ENCODE measurements around the gene LAMTOR4.

LAMTOR4 gene

DNA sequence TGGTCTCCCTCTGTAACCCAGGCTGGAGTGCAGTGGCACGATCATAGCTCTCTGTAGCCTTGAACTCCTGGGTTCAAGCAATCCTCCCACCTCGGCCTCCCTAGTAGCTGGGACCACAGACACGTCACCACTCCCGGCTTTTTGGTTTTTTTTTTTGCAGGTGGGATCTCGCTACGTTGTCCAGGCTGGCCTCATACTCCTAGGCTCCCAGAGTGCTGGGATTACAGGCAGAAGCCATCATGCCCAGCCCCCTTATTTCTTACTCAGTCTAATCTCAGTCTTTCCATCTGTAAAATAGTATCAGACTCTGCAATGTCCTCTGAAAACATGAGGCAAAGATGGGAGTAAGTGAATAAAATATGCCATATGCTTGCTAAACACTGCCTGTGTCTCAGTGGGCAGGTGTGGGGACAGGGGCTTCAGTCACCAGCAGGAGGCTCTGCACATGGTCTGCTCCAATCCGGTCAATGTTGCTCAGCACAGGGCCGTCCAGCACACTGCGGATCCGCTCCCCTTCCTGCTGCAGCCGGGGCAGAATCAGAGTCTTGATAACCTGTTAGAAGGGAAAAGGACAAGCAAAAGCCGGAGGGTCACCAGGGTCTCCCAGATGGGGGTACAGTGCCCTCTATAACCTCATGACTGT lies 39.1 kb upstream of the LAMTOR4 start:
- H3K9ac ChIP-seq (ENCODE audit: low read length): no peak overlapping the region
- TF ChIP-seq EZH2 (optimal IDR thresholded peaks at IDR 0.05; ENCODE audit: low read depth, low read length) (no peak), EZH2phosphoT487 (IDR thresholded peaks at IDR 0.05; ENCODE audit: low read length) (no peak)
- TF ChIP-seq, protein P1, sequence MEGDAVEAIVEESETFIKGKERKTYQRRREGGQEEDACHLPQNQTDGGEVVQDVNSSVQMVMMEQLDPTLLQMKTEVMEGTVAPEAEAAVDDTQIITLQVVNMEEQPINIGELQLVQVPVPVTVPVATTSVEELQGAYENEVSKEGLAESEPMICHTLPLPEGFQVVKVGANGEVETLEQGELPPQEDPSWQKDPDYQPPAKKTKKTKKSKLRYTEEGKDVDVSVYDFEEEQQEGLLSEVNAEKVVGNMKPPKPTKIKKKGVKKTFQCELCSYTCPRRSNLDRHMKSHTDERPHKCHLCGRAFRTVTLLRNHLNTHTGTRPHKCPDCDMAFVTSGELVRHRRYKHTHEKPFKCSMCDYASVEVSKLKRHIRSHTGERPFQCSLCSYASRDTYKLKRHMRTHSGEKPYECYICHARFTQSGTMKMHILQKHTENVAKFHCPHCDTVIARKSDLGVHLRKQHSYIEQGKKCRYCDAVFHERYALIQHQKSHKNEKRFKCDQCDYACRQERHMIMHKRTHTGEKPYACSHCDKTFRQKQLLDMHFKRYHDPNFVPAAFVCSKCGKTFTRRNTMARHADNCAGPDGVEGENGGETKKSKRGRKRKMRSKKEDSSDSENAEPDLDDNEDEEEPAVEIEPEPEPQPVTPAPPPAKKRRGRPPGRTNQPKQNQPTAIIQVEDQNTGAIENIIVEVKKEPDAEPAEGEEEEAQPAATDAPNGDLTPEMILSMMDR (IDR thresholded peaks at IDR 0.05; ENCODE audit: low read length): no peak
- H2AFZ ChIP-seq (ENCODE audit: low read length): no peak overlapping the region
- no peaks in the 10 kb centered on the region for H3K27me3 ChIP-seq (replicated peaks; ENCODE audit: insufficient read depth, low read length)
- H3K27ac ChIP-seq (ENCODE audit: low read length): no peak overlapping the region
- H4K20me1 ChIP-seq (ENCODE audit: insufficient read depth, low read length): no peaks in the 10 kb centered on the region
- H3K4me2 ChIP-seq (ENCODE audit: low read depth, low read length): no peak overlapping the region
- no peaks in the 10 kb centered on the region for H3K4me1 ChIP-seq (ENCODE audit: low read length)
- H3K9me3 ChIP-seq (replicated peaks; ENCODE audit: insufficient read depth, low read length): no peaks in the 10 kb centered on the region
- no peaks in the 10 kb centered on the region for H3F3A ChIP-seq (ENCODE audit: insufficient read depth, low read length)
- DNase-seq: no peak
- no peaks in the 10 kb centered on the region for H3K79me2 ChIP-seq (ENCODE audit: low read length)
- no peak overlapping the region for H3K4me3 ChIP-seq (ENCODE audit: low read length)
- no peaks in the 10 kb centered on the region for H3K36me3 ChIP-seq (replicated peaks; ENCODE audit: insufficient read depth, low read length)
- no peaks in the 10 kb centered on the region for H3K9me2 ChIP-seq (replicated peaks; ENCODE audit: insufficient read depth, low read length)

DNA sequence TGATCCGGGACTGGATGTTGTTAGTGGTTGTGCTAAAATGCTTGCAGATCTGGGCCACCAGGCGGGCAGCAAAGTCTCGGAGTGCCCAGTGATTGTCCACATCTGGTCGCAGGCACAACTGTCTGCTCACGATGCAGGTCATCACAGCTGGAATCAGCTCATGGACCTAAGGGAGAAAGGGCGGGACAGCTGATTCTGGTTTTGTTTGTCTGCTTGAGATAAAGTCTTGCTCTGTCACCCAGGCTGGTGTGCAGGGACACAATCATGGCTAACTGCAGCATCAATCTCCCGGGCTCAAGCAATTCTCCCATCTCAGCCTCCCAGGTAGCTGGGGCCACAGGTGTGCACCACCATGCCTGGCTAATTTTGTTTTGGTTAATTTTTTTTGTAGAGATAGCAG lies 37.6 kb upstream of the LAMTOR4 start:
- H3K4me2 ChIP-seq (ENCODE audit: low read depth, low read length): no peak overlapping the region
- TF ChIP-seq EZH2phosphoT487 (IDR thresholded peaks at IDR 0.05; ENCODE audit: low read length): no peak
- TF ChIP-seq, protein P1 (IDR thresholded peaks at IDR 0.05; ENCODE audit: low read length): no peak
- TF ChIP-seq EZH2 (optimal IDR thresholded peaks at IDR 0.05; ENCODE audit: low read depth, low read length): no peak

DNA sequence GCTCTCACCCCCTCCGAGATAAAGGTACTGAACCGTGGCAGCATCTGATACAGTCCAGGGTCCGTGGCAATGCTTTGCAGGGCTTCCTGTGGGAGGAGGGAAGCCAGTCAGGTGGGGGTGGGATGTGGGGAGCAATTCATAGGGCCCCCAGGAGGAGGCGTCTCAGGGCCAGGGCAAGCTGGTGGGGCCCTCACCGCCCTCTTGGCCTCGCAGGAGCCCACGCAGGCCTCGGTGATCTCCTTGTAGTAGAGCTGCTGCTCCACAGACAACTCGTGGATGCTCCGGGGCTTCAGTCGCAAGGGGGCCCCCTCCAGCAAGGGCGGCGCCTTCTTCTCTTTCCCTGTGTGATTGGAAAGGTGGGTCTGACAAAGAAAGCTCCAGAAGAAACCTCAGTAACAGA lies 36.8 kb upstream of the LAMTOR4 start:
- Histone ChIP-seq H3K79me2 (ENCODE audit: low read length) (no peaks in the 10 kb centered on the region), H4K20me1 (ENCODE audit: insufficient read depth, low read length) (no peaks in the 10 kb centered on the region), H3K9me3 (replicated peaks; ENCODE audit: insufficient read depth, low read length) (no peaks in the 10 kb centered on the region), H3K9ac (ENCODE audit: low read length) (no peak overlapping the region), H3K4me1 (ENCODE audit: low read length) (no peaks in the 10 kb centered on the region), H3K9me2 (replicated peaks; ENCODE audit: insufficient read depth, low read length) (no peaks in the 10 kb centered on the region), H3K36me3 (replicated peaks; ENCODE audit: insufficient read depth, low read length) (no peaks in the 10 kb centered on the region), H3F3A (ENCODE audit: insufficient read depth, low read length) (no peaks in the 10 kb centered on the region), H3K27me3 (replicated peaks; ENCODE audit: insufficient read depth, low read length) (no peaks in the 10 kb centered on the region), H3K4me2 (ENCODE audit: low read depth, low read length) (no peak overlapping the region), H2AFZ (ENCODE audit: low read length) (no peak overlapping the region), H3K4me3 (ENCODE audit: low read length) (no peak overlapping the region), H3K27ac (ENCODE audit: low read length) (no peak overlapping the region)
- TF ChIP-seq EZH2 (optimal IDR thresholded peaks at IDR 0.05; ENCODE audit: low read depth, low read length) (no peak), EZH2phosphoT487 (IDR thresholded peaks at IDR 0.05; ENCODE audit: low read length) (no peak)
- TF ChIP-seq, protein P1 (IDR thresholded peaks at IDR 0.05; ENCODE audit: low read length): no peak
- DNase-seq: no peak

More for the DNA sequence above, 37.6 kb upstream of the LAMTOR4 start:
- no peaks in the 10 kb centered on the region for H3K4me1 ChIP-seq (ENCODE audit: low read length)
- no peaks in the 10 kb centered on the region for H3F3A ChIP-seq (ENCODE audit: insufficient read depth, low read length)
- no peak overlapping the region for H3K4me3 ChIP-seq (ENCODE audit: low read length)
- no peaks in the 10 kb centered on the region for H3K36me3 ChIP-seq (replicated peaks; ENCODE audit: insufficient read depth, low read length)
- H4K20me1 ChIP-seq (ENCODE audit: insufficient read depth, low read length): no peaks in the 10 kb centered on the region
- no peaks in the 10 kb centered on the region for H3K79me2 ChIP-seq (ENCODE audit: low read length)
- no peaks in the 10 kb centered on the region for H3K9me2 ChIP-seq (replicated peaks; ENCODE audit: insufficient read depth, low read length)
- no peak overlapping the region for H3K27ac ChIP-seq (ENCODE audit: low read length)
- no peak for DNase-seq
- no peak overlapping the region for H3K9ac ChIP-seq (ENCODE audit: low read length)
- no peaks in the 10 kb centered on the region for H3K9me3 ChIP-seq (replicated peaks; ENCODE audit: insufficient read depth, low read length)
- H3K27me3 ChIP-seq (replicated peaks; ENCODE audit: insufficient read depth, low read length): no peaks in the 10 kb centered on the region
- no peak overlapping the region for H2AFZ ChIP-seq (ENCODE audit: low read length)

Measured in MM.1S (cell line).